ENCODE measurements around the gene PIEZO2.
"Not testable (repeated sequence)": the region's sequence is repeated elsewhere in the genome, so short reads cannot be mapped to it uniquely, and the experiment has no call there.

PIEZO2 gene

GRCh38 chr18:10629076-10629475 lies 520.3 kb downstream of the PIEZO2 start:
- H3K4me1 ChIP-seq (ENCODE audit: control insufficient read depth in 1 of 2, insufficient read depth in 2 of 2, low read length in 2 of 2); H3K23ac ChIP-seq (ENCODE audit: low read length); H3K27ac ChIP-seq (ENCODE audit: low read depth, low read length); H4K8ac ChIP-seq (ENCODE audit: low read depth, low read length); H2BK120ac ChIP-seq (ENCODE audit: insufficient read depth, low read length, poor library complexity); H2AFZ ChIP-seq (ENCODE audit: insufficient read depth, low read length, poor library complexity); H3K14ac ChIP-seq (ENCODE audit: low read length); H3K79me2 ChIP-seq (ENCODE audit: control insufficient read depth, insufficient read depth, low read length, poor library complexity); H3K4me2 ChIP-seq (ENCODE audit: low read length); DNase-seq; H3K79me1 ChIP-seq (ENCODE audit: low read length); H3K18ac ChIP-seq (ENCODE audit: low read length); H2BK5ac ChIP-seq (ENCODE audit: low read depth, low read length, poor library complexity); H2AK5ac ChIP-seq (ENCODE audit: low read length); H3K9ac ChIP-seq (ENCODE audit: low read length); H4K91ac ChIP-seq (ENCODE audit: low read depth, low read length); H3K27me3 ChIP-seq (ENCODE audit: insufficient read depth, low read length); H3K4ac ChIP-seq (ENCODE audit: low read depth, low read length); H3K9me3 ChIP-seq (ENCODE audit: insufficient read depth, low read depth, low read length); H3K36me3 ChIP-seq (ENCODE audit: control insufficient read depth in 1 of 2, insufficient read depth in 2 of 2, low read length in 2 of 2); H4K12ac ChIP-seq (ENCODE audit: low read depth, low read length); H3K4me3 ChIP-seq (ENCODE audit: low read depth, low read length); H2BK12ac ChIP-seq (ENCODE audit: low read length): not testable (repeated sequence)
- no CpG with 5 or more reads among the region's 6 CpGs for WGBS (ENCODE audit: extremely low coverage, insufficient coverage, insufficient read length)

- H3K4me2 ChIP-seq (ENCODE audit: low read length); H2BK5ac ChIP-seq (ENCODE audit: low read depth, low read length, poor library complexity); H3K4ac ChIP-seq (ENCODE audit: low read depth, low read length); H3K4me1 ChIP-seq (ENCODE audit: control insufficient read depth in 1 of 2, insufficient read depth in 2 of 2, low read length in 2 of 2); H2BK12ac ChIP-seq (ENCODE audit: low read length); H3K4me3 ChIP-seq (ENCODE audit: low read depth, low read length); H4K91ac ChIP-seq (ENCODE audit: low read depth, low read length); H3K18ac ChIP-seq (ENCODE audit: low read length); DNase-seq; H4K12ac ChIP-seq (ENCODE audit: low read depth, low read length); H3K79me1 ChIP-seq (ENCODE audit: low read length); H3K9me3 ChIP-seq (ENCODE audit: insufficient read depth, low read depth, low read length); H3K27ac ChIP-seq (ENCODE audit: low read depth, low read length); H2AK5ac ChIP-seq (ENCODE audit: low read length); H3K23ac ChIP-seq (ENCODE audit: low read length); H3K36me3 ChIP-seq (ENCODE audit: control insufficient read depth in 1 of 2, insufficient read depth in 2 of 2, low read length in 2 of 2); H4K8ac ChIP-seq (ENCODE audit: low read depth, low read length); H3K9ac ChIP-seq (ENCODE audit: low read length); H2BK120ac ChIP-seq (ENCODE audit: insufficient read depth, low read length, poor library complexity); H3K14ac ChIP-seq (ENCODE audit: low read length); H3K27me3 ChIP-seq (ENCODE audit: insufficient read depth, low read length); H3K79me2 ChIP-seq (ENCODE audit: control insufficient read depth, insufficient read depth, low read length, poor library complexity); H2AFZ ChIP-seq (ENCODE audit: insufficient read depth, low read length, poor library complexity): not testable (repeated sequence)
- WGBS (ENCODE audit: extremely low coverage, insufficient coverage, insufficient read length), result no CpG with 5 or more reads among the region's 7 CpGs
These were observed 522.7 kb downstream of the PIEZO2 start for GRCh38 chr18:10626606-10627213.

DNA sequence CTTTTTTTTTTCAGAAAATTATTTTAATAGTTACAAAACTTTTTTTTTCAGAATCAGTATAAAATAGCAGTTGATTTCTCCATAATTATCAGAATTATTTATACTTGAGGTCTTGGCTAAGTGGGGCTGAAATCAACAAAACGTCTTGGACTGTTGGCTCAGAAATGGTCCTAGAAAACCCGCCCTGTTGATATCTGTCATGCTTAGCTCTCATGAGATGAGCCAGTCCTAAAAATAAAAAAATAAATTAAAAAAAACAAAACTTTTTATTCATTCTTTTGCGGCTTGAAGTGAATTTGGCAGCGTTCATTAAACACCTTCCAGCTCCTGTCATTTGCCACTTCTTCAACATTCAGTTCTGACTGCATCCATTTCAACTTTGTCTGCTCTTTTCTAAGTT lies 525.8 kb downstream of the PIEZO2 start:
- not testable (repeated sequence) for DNase-seq; H3K4me3 ChIP-seq (ENCODE audit: low read depth, low read length); H3K4me2 ChIP-seq (ENCODE audit: low read length); H3K36me3 ChIP-seq (ENCODE audit: control insufficient read depth in 1 of 2, insufficient read depth in 2 of 2, low read length in 2 of 2); H4K91ac ChIP-seq (ENCODE audit: low read depth, low read length); H2BK120ac ChIP-seq (ENCODE audit: insufficient read depth, low read length, poor library complexity); H3K27me3 ChIP-seq (ENCODE audit: insufficient read depth, low read length); H3K23ac ChIP-seq (ENCODE audit: low read length); H3K4me1 ChIP-seq (ENCODE audit: control insufficient read depth in 1 of 2, insufficient read depth in 2 of 2, low read length in 2 of 2); H3K18ac ChIP-seq (ENCODE audit: low read length); H2AFZ ChIP-seq (ENCODE audit: insufficient read depth, low read length, poor library complexity); H3K79me2 ChIP-seq (ENCODE audit: control insufficient read depth, insufficient read depth, low read length, poor library complexity); H3K9ac ChIP-seq (ENCODE audit: low read length); H2BK5ac ChIP-seq (ENCODE audit: low read depth, low read length, poor library complexity); H3K4ac ChIP-seq (ENCODE audit: low read depth, low read length); H2BK12ac ChIP-seq (ENCODE audit: low read length); H2AK5ac ChIP-seq (ENCODE audit: low read length); H4K8ac ChIP-seq (ENCODE audit: low read depth, low read length); H4K12ac ChIP-seq (ENCODE audit: low read depth, low read length); H3K14ac ChIP-seq (ENCODE audit: low read length); H3K27ac ChIP-seq (ENCODE audit: low read depth, low read length); H3K79me1 ChIP-seq (ENCODE audit: low read length); H3K9me3 ChIP-seq (ENCODE audit: insufficient read depth, low read depth, low read length)
- WGBS (ENCODE audit: extremely low coverage, insufficient coverage, insufficient read length), result no CpG with 5 or more reads among the region's 4 CpGs

DNA sequence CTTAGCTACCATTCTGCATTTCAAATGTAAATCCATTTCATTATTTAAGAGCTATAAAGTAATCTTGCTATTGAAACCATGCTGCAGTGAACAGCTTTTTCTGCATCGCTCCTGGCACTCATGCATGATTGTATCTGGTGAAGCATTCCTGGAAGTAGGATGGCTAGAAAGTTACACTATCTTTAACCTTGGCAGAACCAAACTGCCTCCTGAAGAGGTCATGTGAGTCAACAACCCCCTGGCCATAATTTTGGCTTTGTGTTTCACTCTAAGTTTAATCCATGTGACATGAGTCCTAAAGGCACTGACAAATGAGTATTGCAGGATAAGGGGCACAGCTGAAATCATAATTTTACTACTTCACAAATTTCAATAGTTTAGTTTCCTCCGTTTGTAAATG lies 526.4 kb downstream of the PIEZO2 start:
- not testable (repeated sequence) for H2AFZ ChIP-seq (ENCODE audit: insufficient read depth, low read length, poor library complexity); H3K4me3 ChIP-seq (ENCODE audit: low read depth, low read length); H2BK120ac ChIP-seq (ENCODE audit: insufficient read depth, low read length, poor library complexity); H3K79me2 ChIP-seq (ENCODE audit: control insufficient read depth, insufficient read depth, low read length, poor library complexity); H3K79me1 ChIP-seq (ENCODE audit: low read length); H3K4me2 ChIP-seq (ENCODE audit: low read length); H3K4me1 ChIP-seq (ENCODE audit: control insufficient read depth in 1 of 2, insufficient read depth in 2 of 2, low read length in 2 of 2); H3K9ac ChIP-seq (ENCODE audit: low read length); H3K23ac ChIP-seq (ENCODE audit: low read length); H2BK12ac ChIP-seq (ENCODE audit: low read length); H2AK5ac ChIP-seq (ENCODE audit: low read length); H4K8ac ChIP-seq (ENCODE audit: low read depth, low read length); H3K14ac ChIP-seq (ENCODE audit: low read length); H3K4ac ChIP-seq (ENCODE audit: low read depth, low read length); H4K12ac ChIP-seq (ENCODE audit: low read depth, low read length); H3K27me3 ChIP-seq (ENCODE audit: insufficient read depth, low read length); H3K36me3 ChIP-seq (ENCODE audit: control insufficient read depth in 1 of 2, insufficient read depth in 2 of 2, low read length in 2 of 2); H4K91ac ChIP-seq (ENCODE audit: low read depth, low read length); H2BK5ac ChIP-seq (ENCODE audit: low read depth, low read length, poor library complexity); H3K9me3 ChIP-seq (ENCODE audit: insufficient read depth, low read depth, low read length); H3K18ac ChIP-seq (ENCODE audit: low read length); H3K27ac ChIP-seq (ENCODE audit: low read depth, low read length); DNase-seq
- no CpG with 5 or more reads among the region's 2 CpGs for WGBS (ENCODE audit: extremely low coverage, insufficient coverage, insufficient read length)
